Urothelium cell line (cell line): Measurements from ENCODE around the gene LRTM1.

Experiments
- DNase-seq: peaks from one replicate; pipeline ENCODE4 v3.0.0; 2011; ENCODE audit warnings: low spot score, mixed read lengths
- FAIRE-seq: peaks from 2 replicates; lab custom pipeline; 2011; peaks lifted over from hg19 to GRCh38; lab: Jason Lieb, UNC

Gene LRTM1

DNA sequence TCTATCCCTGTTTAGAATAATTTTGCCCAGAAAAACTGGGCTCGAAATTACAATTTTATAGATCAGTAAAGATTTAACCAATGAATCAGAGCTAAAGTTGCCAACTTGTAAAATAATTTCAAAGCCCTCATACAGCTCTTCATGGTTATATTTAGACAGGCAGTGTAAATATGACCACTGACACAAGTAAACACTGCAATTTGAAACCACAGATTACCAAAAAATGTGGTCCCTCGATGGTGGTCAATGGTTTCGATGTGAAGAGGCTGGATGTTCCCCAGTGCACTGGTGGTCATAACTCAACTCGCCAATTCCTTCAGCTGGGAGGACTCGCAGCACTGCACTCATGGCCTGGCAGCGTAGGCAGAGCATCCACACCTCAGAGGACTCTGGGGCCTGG is 28.6 kb downstream of the LRTM1 start:
- no peak for DNase-seq
- no peak for FAIRE-seq

DNA sequence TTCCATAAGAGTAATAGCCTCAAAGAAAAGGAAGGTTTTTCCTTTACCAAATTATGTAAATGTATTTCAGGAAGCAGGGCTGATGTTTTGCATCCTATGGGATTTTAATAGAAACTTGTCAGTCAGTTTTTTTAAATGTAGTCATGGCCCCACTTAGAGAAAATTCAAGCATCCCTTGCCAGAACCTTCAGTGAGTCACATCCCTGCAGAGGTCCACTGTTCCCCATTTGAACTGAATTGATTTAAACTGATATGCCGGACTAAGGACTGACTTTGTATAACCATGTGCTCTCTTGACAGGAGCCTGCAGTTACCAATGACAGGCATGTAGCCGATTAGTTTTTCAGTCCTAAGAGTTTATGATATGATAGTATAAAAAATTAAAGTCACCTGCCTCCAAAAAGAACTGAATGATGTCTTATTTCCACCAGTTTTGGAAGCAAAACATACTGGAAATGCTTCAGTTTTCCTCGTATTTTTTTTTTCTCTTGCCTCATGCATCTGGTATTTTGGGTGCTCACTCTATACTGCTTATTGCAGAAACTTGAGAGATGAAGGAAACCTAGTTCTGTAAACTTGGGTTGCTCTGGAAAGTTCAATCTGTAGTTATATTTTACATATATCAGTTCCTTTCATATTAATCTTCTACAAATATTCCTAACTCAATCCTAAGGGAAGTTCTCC is 30.7 kb downstream of the LRTM1 start:
- FAIRE-seq = no peak

DNA sequence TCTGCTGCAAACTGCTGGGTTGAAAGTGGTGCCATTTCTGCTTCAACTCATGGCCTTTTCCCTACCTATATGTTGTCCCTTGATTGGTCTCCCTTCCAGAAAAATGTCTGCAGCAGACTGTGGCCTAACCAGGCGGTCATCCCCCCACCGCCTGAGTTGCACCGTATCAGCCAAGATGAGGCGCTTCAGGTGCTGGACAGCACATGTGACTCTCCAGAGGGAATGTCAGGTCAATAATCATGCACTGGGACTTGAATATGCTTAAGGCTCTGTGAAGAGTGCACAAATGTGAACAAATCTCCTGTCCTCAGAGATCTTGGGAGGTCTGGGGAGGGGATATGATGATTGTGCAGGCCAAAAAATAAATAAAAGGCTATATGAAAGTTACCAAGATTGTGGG is 32.2 kb downstream of the LRTM1 start:
- no peak for DNase-seq
- FAIRE-seq = no peak

More for the DNA sequence above, 30.7 kb downstream of the LRTM1 start:
- no peak for DNase-seq

DNA sequence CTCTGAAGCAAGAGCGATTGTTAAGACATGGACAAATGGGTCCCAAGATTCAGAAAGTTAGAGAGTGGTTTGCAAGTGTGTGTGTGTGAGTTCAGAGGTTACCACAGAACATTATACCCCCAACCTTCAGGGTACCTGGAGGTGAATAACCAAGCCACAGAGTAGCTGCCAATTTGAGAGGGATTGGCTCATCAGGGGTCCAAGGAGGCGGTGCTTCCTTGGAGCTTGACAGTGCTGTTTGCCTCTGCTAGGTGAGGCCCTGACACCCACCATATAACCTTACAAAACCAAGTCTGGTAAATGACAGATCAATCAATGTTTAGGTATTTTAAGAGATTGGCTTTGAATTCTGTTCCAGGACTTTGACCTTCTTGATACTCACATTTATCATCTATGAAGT is 35.7 kb downstream of the LRTM1 start:
- DNase-seq (no peak), FAIRE-seq (no peak)

DNA sequence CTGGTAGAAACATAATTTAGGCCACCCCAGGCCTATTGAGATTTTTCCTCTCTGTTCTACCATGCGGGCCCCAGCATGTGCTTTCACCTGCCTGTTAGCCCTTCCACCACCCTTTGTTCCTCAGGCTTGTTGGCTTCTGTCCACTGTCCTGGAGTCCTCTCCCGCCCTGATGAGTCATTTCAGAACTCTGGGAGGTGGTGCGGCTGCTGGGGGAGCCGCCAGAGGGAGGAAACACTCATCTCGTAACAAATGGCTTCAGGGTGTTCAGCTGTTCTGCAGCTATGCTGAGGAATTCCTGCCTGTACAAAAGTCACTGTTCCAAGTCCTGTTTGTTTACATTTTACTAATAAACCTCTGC is 36.3 kb downstream of the LRTM1 start:
- FAIRE-seq (peak; percentile 94), DNase-seq (peak; percentile 95)

DNA sequence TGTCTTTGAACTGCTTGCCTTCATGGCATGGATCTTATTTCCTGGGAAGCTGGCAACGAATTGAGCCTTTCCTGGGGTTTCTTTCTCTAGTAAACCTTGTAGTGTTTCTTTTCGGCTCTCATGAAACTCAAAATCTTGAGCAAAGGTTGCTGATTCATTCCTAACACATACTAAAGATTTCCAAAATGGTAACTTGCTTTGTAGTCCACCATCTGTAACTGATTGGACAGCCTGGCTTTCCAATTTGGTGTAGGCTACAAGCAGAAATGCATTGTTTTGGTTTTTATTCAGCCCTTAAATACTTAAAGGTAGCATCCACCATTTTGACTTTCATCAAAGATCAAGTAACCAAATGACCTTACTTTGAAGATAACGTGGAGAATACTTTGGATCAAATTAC is 38.1 kb downstream of the LRTM1 start:
- FAIRE-seq (no peak), DNase-seq (no peak)

DNA sequence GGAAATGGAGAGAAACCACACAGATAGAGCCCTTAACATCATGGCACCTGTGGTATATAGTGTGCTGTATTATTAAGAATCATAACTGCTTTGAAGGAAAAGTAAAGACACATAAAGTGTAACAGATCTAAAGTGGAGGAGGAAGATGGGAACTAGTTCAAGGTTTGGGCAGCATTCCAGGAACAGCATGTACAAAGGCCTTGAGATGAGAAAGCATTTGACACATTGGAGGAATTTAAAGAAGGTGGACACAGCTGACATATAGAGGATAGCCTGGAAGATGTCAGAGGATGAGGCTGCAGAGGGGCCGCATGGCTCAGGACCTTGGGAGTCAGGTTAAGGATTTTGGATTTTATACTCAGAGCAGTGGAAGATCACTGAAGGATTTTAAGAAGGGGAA is 39.0 kb downstream of the LRTM1 start:
- no peak for FAIRE-seq

DNA sequence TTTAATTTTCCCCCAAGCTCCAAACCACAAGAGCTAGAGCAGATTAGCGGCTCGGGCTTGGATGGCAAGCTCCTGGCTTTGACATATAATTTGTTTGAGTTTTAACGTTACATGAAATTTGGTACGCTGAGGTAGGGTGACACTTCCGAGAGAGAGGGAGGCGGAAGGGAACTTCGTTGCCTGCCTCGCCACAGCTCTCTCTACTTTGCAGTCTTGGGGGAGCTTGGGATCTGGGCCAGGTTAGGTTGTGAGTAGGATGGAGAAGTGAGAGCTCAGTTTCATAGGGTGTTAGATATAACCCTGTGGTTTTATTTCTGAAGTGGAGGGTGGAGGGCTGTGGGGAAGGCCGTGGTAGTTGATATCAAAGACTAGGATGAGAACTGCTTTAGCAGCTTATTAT is 39.7 kb downstream of the LRTM1 start:
- DNase-seq = no peak
- FAIRE-seq = no peak

More for the DNA sequence above, 39.0 kb downstream of the LRTM1 start:
- DNase-seq = no peak

DNA sequence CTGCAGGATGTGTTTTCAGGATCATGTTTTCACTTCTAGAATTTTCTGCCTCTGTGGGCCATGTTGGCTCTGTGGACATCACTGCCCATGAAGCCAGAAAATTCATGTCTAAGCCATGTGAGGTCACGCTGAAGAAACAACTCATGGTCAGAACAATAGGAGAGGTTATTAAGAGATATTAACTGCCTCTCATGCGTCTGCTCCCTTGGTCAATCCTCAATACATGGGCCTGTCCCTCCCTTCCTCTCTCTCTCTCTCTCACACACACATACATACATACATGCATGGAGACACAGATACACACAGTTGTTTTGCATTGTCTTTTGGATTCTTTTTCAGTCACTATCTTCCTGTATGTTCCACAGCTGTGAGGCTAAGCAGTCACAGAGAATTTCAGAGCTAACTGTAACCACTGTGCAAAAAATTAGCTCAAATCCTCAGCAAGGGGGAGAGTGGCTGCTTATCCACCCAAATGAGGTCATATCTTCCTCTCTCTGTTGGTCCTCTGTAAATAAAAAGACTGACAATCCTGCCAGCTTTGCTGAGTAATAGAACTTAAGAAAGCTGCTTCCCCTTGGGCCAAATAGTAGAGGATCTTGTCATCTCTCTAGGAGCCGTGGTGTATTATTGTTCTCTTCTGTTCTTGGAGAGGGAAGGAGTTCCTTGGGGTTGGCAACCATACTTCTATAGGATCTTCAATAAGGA is 45.6 kb downstream of the LRTM1 start:
- FAIRE-seq (no peak), DNase-seq (no peak)

DNA sequence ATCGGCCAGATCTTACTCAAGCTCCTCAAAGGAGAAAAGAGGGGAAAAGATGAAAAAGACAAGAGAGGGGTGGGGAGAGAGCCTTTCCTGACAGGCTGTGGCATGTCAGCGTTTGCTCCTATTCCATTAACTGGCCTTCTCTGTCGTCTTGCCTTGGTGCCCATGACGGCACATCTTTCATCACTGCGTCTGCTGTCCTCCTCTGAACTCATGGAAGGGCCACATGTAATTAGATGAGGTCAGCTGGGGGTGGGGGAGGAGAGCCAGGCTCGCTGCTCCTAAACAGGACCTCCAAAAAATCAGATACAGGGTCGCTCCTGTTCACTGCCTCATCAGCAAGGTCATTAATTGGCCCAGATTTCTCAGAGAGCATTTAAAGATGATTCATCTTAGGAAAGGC is 49.7 kb downstream of the LRTM1 start:
- FAIRE-seq = no peak
- DNase-seq = no peak

DNA sequence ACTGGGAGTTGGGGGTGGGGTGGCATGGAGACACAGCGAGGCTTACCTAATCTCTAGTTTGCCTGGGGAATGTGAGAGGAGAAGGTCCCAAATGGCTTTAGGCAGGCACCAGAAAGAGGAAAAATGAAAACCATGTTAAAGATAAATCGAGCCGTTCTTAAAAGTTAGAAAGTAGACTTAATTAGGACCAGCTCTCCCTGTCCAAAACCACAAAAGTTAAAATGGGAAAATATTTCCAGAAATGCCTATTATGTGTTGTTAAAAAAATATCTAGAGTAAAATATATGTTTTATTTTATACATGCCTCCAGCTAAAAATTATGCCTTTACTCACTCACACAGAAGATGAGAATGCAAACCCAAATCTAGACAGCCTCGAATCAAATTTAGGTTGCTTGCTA is 50.1 kb downstream of the LRTM1 start:
- no peak for FAIRE-seq
- DNase-seq = no peak

DNA sequence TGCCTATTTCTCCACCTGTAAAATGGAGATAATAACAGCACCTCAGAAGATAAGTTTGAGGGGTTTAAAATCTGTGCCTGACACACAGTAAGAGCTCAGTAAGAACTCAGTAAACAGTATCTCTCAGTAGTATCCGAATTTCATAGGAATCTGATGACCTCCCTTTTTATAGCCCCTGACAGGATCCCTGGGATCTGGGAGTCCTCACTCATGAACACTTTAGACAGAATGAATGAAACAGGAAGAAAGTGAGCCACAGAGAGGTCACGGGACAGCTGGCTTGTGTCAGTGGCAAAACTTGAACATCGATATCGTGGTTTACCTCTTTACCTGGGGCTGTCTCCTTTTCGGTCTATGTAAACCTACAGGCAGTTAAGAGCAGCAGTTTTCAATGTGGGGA is 51.2 kb downstream of the LRTM1 start:
- FAIRE-seq (no peak), DNase-seq (no peak)

DNA sequence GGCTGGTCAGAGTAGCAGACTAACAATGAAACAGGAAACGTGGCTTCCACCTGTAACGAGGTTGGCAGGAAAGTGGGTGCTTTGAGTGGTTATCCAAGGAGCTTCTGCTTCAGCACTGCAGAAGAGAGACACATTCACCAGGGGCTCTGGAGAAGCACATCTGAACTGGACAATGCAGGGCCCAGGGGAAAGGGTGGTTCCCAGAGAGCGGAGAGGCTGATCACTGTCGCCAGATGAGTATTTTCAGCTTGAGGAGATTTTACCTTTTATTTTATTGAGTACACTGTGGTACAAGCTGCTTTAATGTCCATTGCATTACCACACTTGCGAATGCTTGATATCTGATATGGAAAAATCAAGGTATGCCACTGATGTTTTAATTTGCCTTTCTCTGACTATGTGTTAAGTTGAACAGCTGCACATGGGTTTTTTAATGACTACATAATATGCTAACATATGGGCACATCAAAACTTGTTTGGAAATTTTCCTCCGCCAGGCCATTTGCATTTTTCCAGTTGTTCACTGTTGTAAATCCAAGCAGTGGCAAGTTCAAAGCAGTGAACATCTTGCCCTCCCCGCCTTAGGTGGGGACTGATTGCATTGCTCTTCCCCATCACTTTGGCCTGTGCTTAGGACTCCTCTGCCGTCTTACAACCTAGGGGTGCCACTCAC is 52.1 kb downstream of the LRTM1 start:
- FAIRE-seq = no peak
- no peak for DNase-seq

DNA sequence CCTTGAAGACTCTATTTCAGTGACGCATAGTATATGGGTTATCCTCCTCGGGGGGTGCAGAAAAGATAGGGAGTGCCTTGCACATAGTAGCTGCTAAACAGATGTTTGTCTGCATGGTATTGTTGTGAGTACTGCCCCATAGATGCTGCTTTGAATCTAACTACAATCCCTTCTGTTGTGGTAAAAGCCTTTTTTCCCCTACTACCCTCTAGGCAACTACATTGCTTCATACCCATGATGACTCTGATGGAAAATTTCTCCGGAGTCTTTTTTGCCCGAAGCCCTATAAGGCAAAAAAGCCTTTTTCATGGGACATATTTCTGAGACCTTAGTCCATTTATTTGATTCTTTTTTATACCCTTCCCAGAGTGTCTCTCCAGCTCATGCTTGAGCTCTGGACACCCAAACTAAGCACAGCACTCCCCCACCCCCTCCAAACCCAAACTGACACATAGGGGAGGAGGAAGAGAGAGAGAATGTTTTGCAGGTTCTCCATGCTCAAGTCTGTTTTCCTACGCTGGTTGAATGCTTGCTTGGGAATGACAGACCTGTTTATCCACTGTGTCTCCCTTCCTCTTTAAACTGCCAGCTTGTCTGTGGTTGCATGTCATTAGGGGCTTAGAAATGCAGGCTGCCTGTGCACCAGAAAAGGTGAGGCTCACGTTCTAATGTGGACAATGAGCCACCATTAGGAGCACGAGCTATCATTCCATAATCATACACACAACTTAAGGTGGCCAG is 52.9 kb downstream of the LRTM1 start:
- FAIRE-seq = no peak
- DNase-seq = no peak

DNA sequence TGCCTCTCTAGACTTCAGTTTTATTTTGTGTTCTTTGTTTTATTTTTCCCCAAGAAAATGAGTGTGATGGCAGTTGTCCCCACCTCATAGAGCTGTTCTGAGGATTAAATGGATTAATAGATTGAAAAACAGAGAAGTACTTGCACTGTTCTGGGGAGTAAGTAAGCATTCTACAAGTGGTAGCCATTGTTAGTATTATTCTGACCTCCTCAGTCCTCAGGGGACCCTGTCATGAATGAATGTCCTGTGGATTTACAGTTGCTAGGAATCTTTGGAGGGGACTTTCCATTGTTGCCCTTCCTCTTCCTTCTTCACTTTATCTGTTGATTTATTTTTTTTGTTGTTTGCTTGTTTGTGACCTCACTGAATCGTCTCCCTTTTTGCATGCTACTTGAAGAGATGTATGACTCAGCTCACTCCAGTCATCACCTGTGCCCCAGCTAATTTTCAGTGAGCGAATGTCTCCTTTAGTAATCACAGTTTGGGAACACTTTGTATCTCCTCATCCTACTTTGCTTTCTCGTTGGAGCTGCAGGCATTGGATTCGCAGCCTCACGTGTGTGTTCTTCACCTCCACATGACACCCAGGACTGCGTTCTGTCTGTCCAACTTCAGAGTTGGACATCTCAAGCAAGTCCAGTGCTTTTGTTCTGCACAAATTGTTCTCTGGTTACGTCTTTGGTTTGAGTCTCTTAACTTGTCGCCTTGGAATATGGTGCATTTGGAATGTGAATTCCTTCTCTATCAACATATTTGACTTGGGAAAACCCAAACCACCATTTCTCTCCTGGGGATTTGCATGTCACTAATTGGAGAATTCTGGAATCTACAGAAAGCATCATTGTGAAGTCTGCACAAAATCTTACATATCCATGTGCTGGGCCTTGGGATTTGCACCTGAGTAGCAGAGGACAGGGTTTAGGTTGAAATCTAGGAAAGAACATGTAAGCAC is 54.5 kb downstream of the LRTM1 start:
- FAIRE-seq (peak; percentile 61), DNase-seq (no peak)

DNA sequence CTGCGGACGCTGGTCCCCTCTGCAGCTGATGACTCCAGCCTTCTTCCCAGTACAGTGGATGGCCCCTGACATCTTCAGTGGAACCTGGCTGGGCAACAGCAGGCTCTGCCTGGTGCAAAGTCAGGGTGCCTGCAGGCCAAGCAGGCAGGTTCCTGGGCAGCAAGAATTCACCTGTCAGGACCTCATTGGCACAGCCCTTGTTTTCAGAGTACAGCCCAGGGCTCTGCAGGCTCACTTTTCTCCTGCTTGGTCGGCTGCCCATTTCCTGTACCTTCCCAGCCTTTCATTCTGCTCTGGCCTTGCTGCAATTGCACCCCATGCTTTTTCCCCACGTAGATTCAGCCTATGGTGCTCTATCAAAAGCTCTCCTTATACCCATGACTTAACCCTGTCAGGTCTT is 56.0 kb downstream of the LRTM1 start:
- no peak for DNase-seq
- FAIRE-seq = no peak

DNA sequence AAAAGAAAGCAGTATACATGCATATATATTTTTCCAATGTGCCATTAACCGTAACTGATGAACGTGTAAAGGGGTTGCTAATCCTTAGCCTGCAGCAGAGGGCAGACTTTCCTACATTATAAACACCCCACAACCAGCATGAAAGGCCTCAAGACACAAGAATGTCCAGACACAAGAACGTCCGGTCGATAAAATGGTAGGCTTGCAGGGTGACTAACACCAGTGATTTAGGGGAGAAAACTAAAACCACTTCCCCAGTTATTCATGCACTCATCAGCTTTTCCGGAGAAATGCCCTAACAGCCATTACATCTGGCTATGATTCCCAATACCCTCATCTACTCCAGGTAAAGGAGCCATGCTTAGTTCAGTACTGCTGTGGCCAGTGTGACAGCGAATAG is 57.4 kb downstream of the LRTM1 start:
- FAIRE-seq (no peak), DNase-seq (peak; percentile 73)
